Small intestine (tissue), 7 donors: Measurements from ENCODE around the gene ODAD4. TPM values are rescaled to one million over a fixed set of nuclear protein-coding genes. Genes with fewer than 3 reads are reported as not detected.
A peak's percentile ranks its signal among the peaks of the same experiment; 100 is the strongest.

Experiments used
- DNase-seq, 2 donors: peaks; one replicate each; pipeline versions ENCODE4 v3.0.0 to v3.0.0-alpha.2; 2013
- FAIRE-seq: peaks from 2 replicates; lab custom pipeline; 2012; peaks lifted over from hg19 to GRCh38; lab: Jason Lieb, UNC
- H3K27ac ChIP-seq, 3 donors: one replicate each; pipeline ENCODE4 v1.5.1; 2013; ENCODE audit warnings: low read length in 2 of 3, mild to moderate bottlenecking in 2 of 3, control low read depth in 1 of 3, inconsistent platforms in 1 of 3, low read depth in 1 of 3, moderate library complexity in 1 of 3
- H3K27me3 ChIP-seq, 3 donors: one replicate each; pipeline ENCODE4 v1.6.1; 2013; ENCODE audit warnings: low read length in 3 of 3, inconsistent platforms in 1 of 3; ENCODE audit not compliant: control insufficient read depth in 3 of 3, insufficient read depth in 3 of 3
- H3K36me3 ChIP-seq, 3 donors: one replicate each; pipeline ENCODE4 v1.6.1; 2013; ENCODE audit warnings: low read length in 3 of 3, inconsistent platforms in 1 of 3, low read depth in 1 of 3, mild to moderate bottlenecking in 1 of 3, moderate library complexity in 1 of 3; ENCODE audit not compliant: control insufficient read depth in 3 of 3, insufficient read depth in 2 of 3
- H3K4me1 ChIP-seq, 3 donors: one replicate each; pipeline ENCODE4 v1.6.1; 2013; ENCODE audit warnings: low read length in 2 of 3, inconsistent platforms in 1 of 3, low read depth in 1 of 3, mild to moderate bottlenecking in 1 of 3, moderate library complexity in 1 of 3; ENCODE audit not compliant: control insufficient read depth in 3 of 3, insufficient read depth in 2 of 3
- H3K4me3 ChIP-seq, 3 donors: one replicate each; pipeline ENCODE4 v1.5.1; 2013; ENCODE audit warnings: low read length in 3 of 3, control low read depth in 1 of 3, inconsistent platforms in 1 of 3, low read depth in 1 of 3, mild to moderate bottlenecking in 1 of 3, moderate library complexity in 1 of 3
- H3K9me3 ChIP-seq, 2 donors: one replicate each; pipeline ENCODE4 v1.6.1; 2013; ENCODE audit warnings: low read depth in 1 of 2, low read length in 1 of 2; ENCODE audit not compliant: control insufficient read depth in 2 of 2, insufficient read depth in 1 of 2
- WGBS, 3 donors: extraction: QIAGEN DNeasy Blood & Tissue Kit; methylation state at CpG; one replicate each; pipeline ENCODE4 v1.1.7; 2013; 5-methylcytosine and 5-hydroxymethylcytosine counted together
- polyA plus RNA-seq, 4 donors: library from polyadenylated mRNA; stranded (reverse) in 3 of 4; unstranded in 1 of 4; fragments of 200-250 nt in 3 of 4; fragments of 120-200 nt in 1 of 4; gene quantifications; one replicate each; pipeline versions ENCODE4 v1.2.1 to v1.2.3, GENCODE V29; 2013
- donor health status: healthy with polysubstance abuse.
- donor health status: control.
- donor health status: control.
- donor health status: Bipolar disorder and iron deficiency.
- donor health status: healthy.

Gene ODAD4
- polyA plus RNA-seq, 4 donors = 0.28 to 0.50 TPM; not detected in 2

GRCh38 chr17:41967141-41967920, 36.9 kb downstream of the ODAD4 start:
- peak overlapping the region; percentile 60 to 86 (median 76) for H3K27ac ChIP-seq
- FAIRE-seq (no peak), DNase-seq (peak in 1 of 2 donors; percentile 37)
- H3K36me3 ChIP-seq = peaks cover 2 to 39% (median 4%) of the 10 kb centered on the region in 3 donors
- H3K4me3 ChIP-seq = peak overlapping the region; percentile 72 to 94 (median 86)
- H3K4me1 ChIP-seq = peaks cover 0 to 24% (median 0%) of the 10 kb centered on the region in 3 donors
- no peaks in the 10 kb centered on the region for H3K27me3 ChIP-seq
- H3K9me3 ChIP-seq = no peaks in the 10 kb centered on the region
- WGBS, 3 donors = 16 to 24% (median 20%) methylated on average over 38 to 39 of the region's 39 CpGs

GRCh38 chr17:41967921-41968578, 37.6 kb downstream of the ODAD4 start:
- 91 to 94% (median 93%) methylated on average over 35 to 37 of the region's 37 CpGs for WGBS, 3 donors
- no peak for DNase-seq
- Histone ChIP-seq H3K27ac (peak overlapping the region in 2 of 3 donors; percentile 25 to 86), H3K27me3 (no peaks in the 10 kb centered on the region), H3K9me3 (no peaks in the 10 kb centered on the region), H3K4me3 (peak overlapping the region in 1 of 3 donors; percentile 94), H3K4me1 (peaks cover 0 to 18% (median 0%) of the 10 kb centered on the region in 3 donors), H3K36me3 (peaks cover 2 to 46% (median 7%) of the 10 kb centered on the region in 3 donors)
- no peak for FAIRE-seq

GRCh38 chr17:41968676-41969075, 38.3 kb downstream of the ODAD4 start:
- Histone ChIP-seq H3K27me3 (no peaks in the 10 kb centered on the region), H3K4me3 (no peak overlapping the region), H3K36me3 (peaks cover 2 to 53% (median 9%) of the 10 kb centered on the region in 3 donors), H3K27ac (no peak overlapping the region), H3K9me3 (no peaks in the 10 kb centered on the region), H3K4me1 (peaks cover 0 to 18% (median 0%) of the 10 kb centered on the region in 3 donors)
- DNase-seq (no peak), FAIRE-seq (no peak)
- 95 to 96% (median 95%) methylated on average over 7 to 10 of the region's 10 CpGs for WGBS, 3 donors

- Histone ChIP-seq H3K4me1 (peaks cover 0 to 13% (median 0%) of the 10 kb centered on the region in 3 donors), H3K36me3 (peaks cover 15 to 75% (median 24%) of the 10 kb centered on the region in 3 donors), H3K27ac (no peak overlapping the region), H3K4me3 (no peak overlapping the region), H3K27me3 (no peaks in the 10 kb centered on the region), H3K9me3 (no peaks in the 10 kb centered on the region)
- DNase-seq (no peak), FAIRE-seq (no peak)
- 79 to 92% (median 85%) methylated on average over 5 of the region's 5 CpGs for WGBS, 3 donors
Measured at GRCh38 chr17:41970901-41971331, 40.5 kb downstream of the ODAD4 start.

- H3K4me1 ChIP-seq = peaks cover 0 to 10% (median 0%) of the 10 kb centered on the region in 3 donors
- H3K27me3 ChIP-seq = no peaks in the 10 kb centered on the region
- no peaks in the 10 kb centered on the region for H3K9me3 ChIP-seq
- H3K27ac ChIP-seq = peak overlapping the region in 1 of 3 donors; percentile 59
- H3K36me3 ChIP-seq = peaks cover 22 to 83% (median 30%) of the 10 kb centered on the region in 3 donors
- no peak for DNase-seq
- FAIRE-seq = no peak
- H3K4me3 ChIP-seq = no peak overlapping the region
- 86 to 89% (median 88%) methylated on average over 18 of the region's 18 CpGs for WGBS, 3 donors
Measured at GRCh38 chr17:41971721-41972523, 41.5 kb downstream of the ODAD4 start.

- peak overlapping the region in 1 of 3 donors; percentile 59 for H3K27ac ChIP-seq
Measured at GRCh38 chr17:41972571-41973407, 42.4 kb downstream of the ODAD4 start.

GRCh38 chr17:41973408-41973811, 43.0 kb downstream of the ODAD4 start:
- Histone ChIP-seq H3K27ac (peak overlapping the region in 1 of 3 donors; percentile 59), H3K27me3 (no peaks in the 10 kb centered on the region), H3K36me3 (peaks cover 27 to 88% (median 40%) of the 10 kb centered on the region in 3 donors), H3K4me1 (no peaks in the 10 kb centered on the region), H3K9me3 (no peaks in the 10 kb centered on the region), H3K4me3 (no peak overlapping the region)
- 72 to 79% (median 76%) methylated on average over 19 of the region's 19 CpGs for WGBS, 3 donors
- FAIRE-seq (no peak), DNase-seq (no peak)

More at GRCh38 chr17:41972571-41973407, 42.4 kb downstream of the ODAD4 start:
- H3K4me1 ChIP-seq = peaks cover 0 to 3% (median 0%) of the 10 kb centered on the region in 3 donors
- WGBS, 3 donors = 63 to 77% (median 68%) methylated on average over 21 to 22 of the region's 22 CpGs
- H3K9me3 ChIP-seq = no peaks in the 10 kb centered on the region
- H3K36me3 ChIP-seq = peaks cover 27 to 88% (median 34%) of the 10 kb centered on the region in 3 donors
- H3K27me3 ChIP-seq = no peaks in the 10 kb centered on the region
- no peak for DNase-seq
- no peak overlapping the region for H3K4me3 ChIP-seq
- FAIRE-seq = no peak
